ENCODE data around the gene RGL1. TPM values are rescaled to one million over a fixed set of nuclear protein-coding genes. Genes with fewer than 3 reads are reported as not detected.

The RGL1 gene
- total RNA-seq, 4 donors from 2014 or later, result 57.3 to 81.8 (median 68.1) TPM

- 14 to 18% methylated on average over 10 of the region's 10 CpGs for WGBS, 2 donors
- H3K4me3 ChIP-seq, result no peak overlapping the region
- H3K4me1 ChIP-seq, result peaks cover 0 to 27% (median 14%) of the 10 kb centered on the region in 4 donors
- H3K9me3 ChIP-seq, result no peaks in the 10 kb centered on the region
- H3K27me3 ChIP-seq, result no peaks in the 10 kb centered on the region
- H3K36me3 ChIP-seq, result peaks cover 0 to 75% (median 0%) of the 10 kb centered on the region in 3 donors
- H3K27ac ChIP-seq, result peak overlapping the region in 3 of 4 donors; percentile 63 to 85 (median 78)
- DNase-seq (ENCODE audit: low spot score in 2 of 2), result peak; percentile 38 to 69
- TF ChIP-seq EP300 (IDR thresholded peaks at IDR 0.05) (peak in 1 of 2 donors; percentile 69), POLR2A (IDR thresholded peaks at IDR 0.05) (no peak), CTCF (IDR thresholded peaks at IDR 0.05) (peak; percentile 63 to 94 (median 81))
Observed at GRCh38 chr1:183915625-183916510, 110.9 kb downstream of the RGL1 start.

- peaks cover 0 to 27% (median 14%) of the 10 kb centered on the region in 4 donors for H3K4me1 ChIP-seq
- H3K36me3 ChIP-seq, result peaks cover 0 to 74% (median 0%) of the 10 kb centered on the region in 3 donors
- no peaks in the 10 kb centered on the region for H3K9me3 ChIP-seq
- TF ChIP-seq EP300 (IDR thresholded peaks at IDR 0.05) (no peak), CTCF (IDR thresholded peaks at IDR 0.05) (no peak), POLR2A (IDR thresholded peaks at IDR 0.05) (no peak)
- WGBS, 2 donors, result 92 to 94% methylated on average over 8 of the region's 8 CpGs
- peak overlapping the region in 2 of 4 donors; percentile 45 to 78 for H3K27ac ChIP-seq
- no peaks in the 10 kb centered on the region for H3K27me3 ChIP-seq
- H3K4me3 ChIP-seq, result no peak overlapping the region
- DNase-seq (ENCODE audit: low spot score in 2 of 2), result no peak
Observed at GRCh38 chr1:183916574-183916973, 111.7 kb downstream of the RGL1 start.

GRCh38 chr1:183918589-183918988, 113.7 kb downstream of the RGL1 start:
- Histone ChIP-seq H3K27me3 (no peaks in the 10 kb centered on the region), H3K36me3 (peaks cover 0 to 74% (median 5%) of the 10 kb centered on the region in 3 donors), H3K27ac (no peak overlapping the region), H3K4me3 (no peak overlapping the region), H3K4me1 (peaks cover 0 to 23% (median 13%) of the 10 kb centered on the region in 4 donors), H3K9me3 (no peaks in the 10 kb centered on the region)
- no peak for DNase-seq (ENCODE audit: low spot score in 2 of 2)
- WGBS, 2 donors, result 74 to 82% methylated on average over 6 of the region's 6 CpGs
- no peak for TF ChIP-seq CTCF (IDR thresholded peaks at IDR 0.05)
- no peak for TF ChIP-seq EP300 (IDR thresholded peaks at IDR 0.05)
- TF ChIP-seq POLR2A (IDR thresholded peaks at IDR 0.05), result no peak

GRCh38 chr1:183920651-183921050, 115.7 kb downstream of the RGL1 start:
- H3K4me1 ChIP-seq, result peaks cover 0 to 7% (median 4%) of the 10 kb centered on the region in 4 donors
- 21 to 34% methylated on average over 3 of the region's 3 CpGs for WGBS, 2 donors
- H3K27ac ChIP-seq, result no peak overlapping the region
- no peak for DNase-seq (ENCODE audit: low spot score in 2 of 2)
- no peaks in the 10 kb centered on the region for H3K27me3 ChIP-seq
- no peak overlapping the region for H3K4me3 ChIP-seq
- H3K36me3 ChIP-seq, result peaks cover 0 to 85% (median 5%) of the 10 kb centered on the region in 3 donors
- no peak for TF ChIP-seq CTCF (IDR thresholded peaks at IDR 0.05)
- TF ChIP-seq POLR2A (IDR thresholded peaks at IDR 0.05), result no peak
- TF ChIP-seq EP300 (IDR thresholded peaks at IDR 0.05), result no peak
- H3K9me3 ChIP-seq, result no peaks in the 10 kb centered on the region

GRCh38 chr1:183922197-183922596, 117.3 kb downstream of the RGL1 start:
- Histone ChIP-seq H3K9me3 (no peaks in the 10 kb centered on the region), H3K27ac (no peak overlapping the region), H3K4me1 (no peaks in the 10 kb centered on the region), H3K4me3 (no peak overlapping the region), H3K36me3 (peaks cover 3 to 93% (median 5%) of the 10 kb centered on the region in 3 donors), H3K27me3 (no peaks in the 10 kb centered on the region)
- WGBS, 2 donors, result 88% methylated on average over 15 of the region's 15 CpGs
- no peak for DNase-seq (ENCODE audit: low spot score in 2 of 2)
- TF ChIP-seq POLR2A (IDR thresholded peaks at IDR 0.05), result no peak
- no peak for TF ChIP-seq EP300 (IDR thresholded peaks at IDR 0.05)
- TF ChIP-seq CTCF (IDR thresholded peaks at IDR 0.05), result no peak

Data from tibial nerve (tissue), 4 donors.